HG03103 (cell line): ENCODE results near the gene SMC6.
A peak's percentile ranks its signal among the peaks of the same experiment; 100 is the strongest.

ENCODE experiments used
- ATAC-seq: cut with Tn5 transposase; IDR thresholded peaks from one replicate; pipeline ENCODE4 v1.9.1; 2021; ENCODE audit warnings: low read depth; ENCODE audit not compliant: unreplicated experiment

Gene SMC6

DNA sequence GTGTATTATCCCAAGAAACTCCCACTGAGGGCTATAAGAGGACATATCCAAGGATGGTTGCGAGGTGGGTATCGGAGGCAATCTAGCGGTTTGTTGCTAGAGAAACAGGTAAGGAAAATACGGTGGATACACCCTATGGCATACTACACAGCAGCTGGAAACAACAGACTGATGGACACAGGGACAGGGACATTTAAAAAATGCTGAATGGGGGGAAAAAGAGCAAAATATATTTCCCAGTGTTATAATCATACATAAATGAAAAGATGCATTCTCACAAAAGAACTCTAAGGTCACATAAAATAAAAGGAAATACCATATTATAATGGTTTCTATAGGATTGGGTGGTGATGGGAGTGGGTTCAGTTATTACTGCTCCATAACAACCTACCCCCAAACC lies 95.9 kb downstream of the SMC6 start:
- no peak for ATAC-seq

DNA sequence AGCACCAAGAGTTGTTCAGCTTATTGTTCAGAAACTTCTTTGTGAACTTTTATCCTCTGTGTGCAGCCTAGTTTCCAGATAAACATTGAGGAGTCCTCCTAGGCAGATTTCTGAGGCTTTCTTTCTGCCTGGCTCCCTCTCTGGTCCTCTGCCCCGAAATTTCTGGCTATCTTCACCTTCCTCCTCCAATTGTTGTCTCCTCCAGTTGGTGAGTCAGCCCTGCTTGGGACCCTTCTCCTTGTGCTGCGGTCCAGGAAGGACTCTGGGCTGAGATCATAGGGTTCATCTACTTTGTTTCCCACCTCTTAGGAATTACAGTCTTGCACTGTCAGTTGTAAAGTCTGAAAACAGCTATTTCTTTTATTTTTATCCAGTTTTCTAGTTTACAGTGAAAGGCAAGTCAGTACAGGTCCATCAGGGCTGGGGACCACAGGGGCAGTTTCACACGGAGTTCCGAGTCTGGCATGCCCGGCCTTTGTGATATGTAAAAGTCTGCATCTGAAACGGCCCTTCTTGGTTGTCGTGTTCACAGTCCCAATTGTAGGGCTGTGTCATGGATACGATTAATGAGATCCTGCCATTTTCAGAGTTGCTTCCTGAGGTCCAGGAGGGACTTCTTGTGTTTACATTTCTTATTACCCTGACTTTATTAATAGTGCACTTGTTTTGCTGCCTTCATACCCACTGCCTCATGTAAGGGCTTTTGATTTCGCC lies 100.8 kb downstream of the SMC6 start:
- no peak for ATAC-seq

DNA sequence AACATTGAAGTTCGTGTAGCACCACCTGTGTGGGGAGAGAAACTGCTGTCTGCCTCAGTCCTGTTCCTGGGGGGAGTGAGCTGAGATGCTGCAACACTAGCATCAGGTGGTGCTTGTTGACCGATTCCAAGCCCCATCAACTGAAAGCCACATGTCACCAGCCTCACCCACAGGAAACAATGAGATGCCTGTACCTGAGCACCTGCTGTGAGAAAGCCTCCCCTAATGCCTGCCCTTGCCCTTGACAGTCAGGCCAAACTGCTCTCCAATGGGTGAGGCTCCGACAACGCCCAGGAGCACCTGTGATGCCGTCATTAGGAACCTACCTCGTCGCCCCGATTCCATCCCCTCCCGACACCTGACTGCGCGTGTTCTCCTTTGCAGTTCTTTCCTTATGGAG lies 104.6 kb downstream of the SMC6 start:
- ATAC-seq, result no peak

DNA sequence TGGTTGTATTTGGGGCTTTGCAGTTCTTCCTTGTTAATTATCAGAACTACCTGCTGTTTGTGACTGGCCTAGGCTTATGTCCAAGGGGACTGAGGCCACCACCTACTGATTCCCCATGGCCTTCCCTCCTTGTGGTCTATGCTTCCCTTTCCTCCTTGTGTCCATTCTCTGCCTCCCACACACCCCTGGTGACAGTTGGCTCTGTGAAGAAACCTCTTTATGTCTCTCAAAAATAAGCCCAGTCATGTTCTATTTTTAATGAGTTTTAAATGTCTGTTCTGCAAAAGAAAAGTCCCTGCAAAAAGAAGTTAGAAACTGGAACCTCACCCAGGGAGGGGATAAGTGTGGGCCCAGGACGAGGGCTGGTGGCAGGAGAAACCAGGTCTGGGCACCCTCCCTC lies 105.0 kb downstream of the SMC6 start:
- no peak for ATAC-seq

DNA sequence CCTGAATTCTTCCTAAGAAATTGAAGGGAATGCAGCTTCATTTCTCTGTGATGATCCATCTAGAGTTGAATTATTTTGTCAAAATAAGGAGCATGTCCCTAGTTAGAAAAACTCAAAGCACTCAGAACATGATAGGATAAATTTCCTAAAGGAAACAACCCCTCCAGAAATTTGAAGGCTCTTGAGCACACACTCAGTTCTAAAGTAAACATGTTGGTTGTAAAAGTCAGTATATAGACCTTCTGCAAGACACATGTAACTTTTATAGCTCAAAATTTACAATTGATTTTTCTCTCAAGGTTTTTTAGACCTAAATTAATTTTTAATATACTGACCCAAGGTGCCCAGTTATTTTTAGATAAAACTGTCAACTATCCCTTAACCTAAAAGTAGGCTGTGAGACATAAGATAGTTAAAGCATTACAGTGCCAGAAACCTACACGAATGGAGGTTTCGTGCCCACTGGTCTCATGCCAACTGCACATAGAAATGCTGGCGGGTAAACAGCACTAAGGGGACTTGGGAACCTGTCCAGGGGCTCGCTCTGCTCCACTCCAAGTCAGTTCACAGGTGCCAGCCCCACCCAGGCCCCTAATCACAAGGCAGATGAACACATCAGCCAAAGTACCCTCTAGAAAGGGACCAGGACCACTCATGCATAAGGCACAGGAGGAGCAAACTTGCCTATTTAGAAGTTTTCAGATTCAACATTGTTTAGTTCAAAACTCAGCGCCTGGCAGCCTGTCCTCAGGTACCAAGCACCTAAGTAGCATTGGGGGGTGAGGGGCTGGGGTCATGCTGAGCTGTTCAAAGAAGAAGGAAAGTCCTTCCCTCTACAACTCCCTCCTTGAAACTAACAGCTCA lies 106.5 kb downstream of the SMC6 start:
- ATAC-seq, result no peak

DNA sequence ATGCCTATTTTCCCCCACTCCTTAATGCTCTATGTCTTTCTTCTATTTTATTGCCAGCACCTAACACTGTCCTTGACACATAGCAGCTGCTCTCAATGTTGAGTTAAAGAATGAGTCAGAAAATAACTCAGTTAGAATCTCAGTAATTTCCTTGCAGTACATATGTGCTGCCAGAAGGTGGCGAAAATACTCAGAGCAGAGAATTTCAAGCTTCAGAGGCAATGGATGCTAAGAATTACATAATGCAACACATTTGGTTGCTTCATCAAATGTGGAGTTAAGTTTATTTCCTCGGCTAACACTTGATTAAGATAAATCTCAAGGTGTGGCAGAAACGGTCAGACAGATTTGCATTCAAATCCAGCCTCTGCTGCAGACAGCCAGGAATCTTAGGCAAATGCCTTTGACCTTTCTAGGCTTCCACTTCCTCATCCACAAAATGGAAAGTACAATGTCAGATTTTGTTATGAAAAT lies 107.5 kb downstream of the SMC6 start:
- peak; percentile 90 for ATAC-seq

DNA sequence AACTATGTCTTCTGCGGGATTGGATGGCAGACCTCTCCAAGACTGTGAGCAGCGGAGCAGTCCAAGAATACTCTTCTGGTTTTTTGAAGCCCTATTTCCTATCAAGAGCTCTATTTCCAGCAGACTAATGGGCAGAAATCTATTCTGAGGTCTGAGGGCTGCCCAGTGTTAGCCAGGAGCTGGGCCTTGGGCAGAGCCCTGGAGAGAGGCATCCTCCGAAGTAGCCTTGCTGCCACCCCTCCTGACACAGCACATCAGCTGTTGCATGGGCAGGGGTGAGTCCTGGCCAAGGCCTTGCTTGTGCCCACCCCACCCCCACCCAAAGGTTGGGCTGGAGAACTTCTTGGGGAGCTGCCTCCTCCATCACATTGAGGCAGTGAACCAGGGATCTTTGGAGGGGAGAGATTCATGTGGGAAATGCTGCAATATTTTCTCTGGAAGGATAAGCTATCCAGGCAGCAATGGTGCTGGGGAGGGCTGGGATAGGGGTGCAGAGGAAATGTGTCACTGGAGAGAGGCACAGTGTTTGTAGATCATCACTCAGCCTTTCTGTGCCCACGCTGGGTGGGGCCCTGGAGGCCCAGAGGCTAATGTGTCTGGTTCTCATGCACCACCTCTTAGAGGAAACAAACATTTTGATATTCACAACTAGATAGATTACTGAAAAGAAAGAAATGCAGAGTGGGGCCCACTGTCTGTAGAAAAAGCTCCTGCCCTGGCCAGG lies 108.5 kb downstream of the SMC6 start:
- no peak for ATAC-seq

DNA sequence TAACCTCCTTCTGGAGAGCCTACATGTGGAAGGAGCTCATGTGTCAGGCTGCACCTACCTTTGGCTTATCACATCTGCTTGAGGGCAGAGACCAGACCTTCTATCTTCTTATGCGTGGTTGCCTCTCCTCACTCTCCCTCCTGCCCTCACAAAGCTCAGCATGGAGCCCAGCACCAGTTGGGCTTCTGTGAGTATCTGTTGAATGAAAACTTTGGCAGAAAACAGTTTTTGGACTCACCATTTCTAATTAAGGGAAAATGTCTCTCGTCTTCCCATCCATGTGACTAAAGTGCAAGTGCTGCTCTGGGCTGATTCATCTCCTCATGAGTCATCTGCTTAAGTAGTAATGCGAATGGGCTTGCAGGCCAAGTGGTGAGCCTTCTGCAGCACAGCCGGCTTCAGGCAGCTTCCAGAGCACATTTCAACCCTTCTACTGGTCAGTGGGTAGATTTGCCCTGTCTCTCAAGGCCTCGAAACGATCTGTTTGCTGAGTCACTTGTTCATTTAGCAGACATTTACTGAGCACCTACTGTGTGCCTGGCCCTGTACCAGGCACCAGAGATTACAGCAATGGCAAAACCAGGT lies 110.5 kb downstream of the SMC6 start:
- ATAC-seq, result no peak

DNA sequence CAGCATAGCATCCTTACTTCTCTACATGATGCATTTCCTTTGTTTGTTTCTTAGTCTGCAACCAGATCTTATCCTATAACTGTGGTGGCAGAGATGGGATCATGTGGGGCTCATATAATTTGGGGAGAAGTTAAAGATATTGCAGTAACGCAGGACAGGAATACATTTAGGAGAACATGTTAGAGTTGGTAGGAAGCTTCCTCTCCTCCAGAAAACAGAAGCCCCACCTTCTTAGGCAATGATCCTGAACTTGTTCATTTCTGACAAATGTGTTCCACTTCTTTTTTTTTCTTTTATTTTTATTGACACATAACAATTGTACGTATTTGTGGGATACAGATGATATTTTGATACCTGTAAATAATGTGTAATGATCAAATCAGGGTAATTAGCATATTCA lies 113.2 kb downstream of the SMC6 start:
- no peak for ATAC-seq

DNA sequence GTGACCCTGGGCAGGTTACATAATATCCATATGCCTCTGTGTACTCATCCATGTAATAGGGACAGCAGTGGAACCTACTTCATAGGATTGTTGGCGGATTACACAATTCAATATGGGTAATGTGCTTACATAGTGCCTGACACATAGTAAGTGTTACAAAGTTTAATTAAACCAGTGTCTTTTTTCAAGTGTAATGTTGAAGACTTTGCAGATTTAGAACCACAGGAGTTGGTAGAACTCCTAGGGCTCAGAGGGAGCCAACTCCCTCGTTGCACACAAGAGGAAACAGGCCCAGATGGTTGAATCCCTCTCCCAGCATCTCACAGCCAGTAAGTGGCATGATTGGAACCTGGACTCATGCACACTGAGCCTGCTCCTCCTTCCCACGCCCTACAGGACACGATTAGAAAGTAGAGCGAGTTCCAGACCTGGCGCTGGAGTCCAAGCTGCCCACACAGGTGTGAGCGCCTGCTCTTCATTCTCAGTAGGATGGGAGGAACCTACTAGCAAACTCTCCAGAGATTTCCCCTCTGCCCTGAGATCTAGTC lies 115.3 kb downstream of the SMC6 start:
- ATAC-seq, result no peak

DNA sequence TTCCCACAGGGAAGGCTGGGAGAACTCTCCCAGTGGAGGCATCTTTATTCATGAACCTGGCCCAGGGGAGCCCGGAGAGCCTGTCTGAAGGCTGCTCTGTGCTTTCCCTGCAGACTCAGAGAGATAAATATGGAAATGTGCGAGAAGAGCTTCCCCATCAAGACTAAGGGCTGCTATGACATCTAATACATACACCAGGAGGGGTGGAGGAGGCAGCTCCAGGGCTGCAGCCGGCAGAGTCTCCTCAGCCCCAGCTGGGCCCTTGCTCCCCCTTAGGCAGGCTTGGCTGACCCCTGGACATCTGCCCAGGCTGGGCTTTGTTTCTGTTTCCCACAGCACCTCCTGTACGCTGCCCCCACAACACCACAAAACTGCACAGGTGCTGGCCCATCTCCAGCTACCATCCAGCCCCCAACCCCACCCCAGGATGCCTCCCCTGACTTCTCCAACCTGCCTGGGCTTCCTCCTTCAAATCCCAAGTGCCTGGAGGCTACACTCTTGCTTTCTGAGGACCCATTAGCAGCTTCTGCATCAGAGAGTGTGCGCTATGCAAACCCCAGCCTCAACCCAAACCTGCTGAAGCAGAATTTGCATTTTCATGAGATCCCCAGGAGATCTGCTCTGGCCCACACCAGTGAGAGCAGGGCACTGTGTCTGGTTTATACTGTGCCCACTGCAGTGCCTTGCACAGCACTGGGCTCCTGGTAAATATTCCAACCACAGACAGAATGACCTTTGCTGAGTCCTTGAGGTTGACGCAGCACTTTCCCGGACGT lies 116.3 kb downstream of the SMC6 start:
- ATAC-seq, result no peak

DNA sequence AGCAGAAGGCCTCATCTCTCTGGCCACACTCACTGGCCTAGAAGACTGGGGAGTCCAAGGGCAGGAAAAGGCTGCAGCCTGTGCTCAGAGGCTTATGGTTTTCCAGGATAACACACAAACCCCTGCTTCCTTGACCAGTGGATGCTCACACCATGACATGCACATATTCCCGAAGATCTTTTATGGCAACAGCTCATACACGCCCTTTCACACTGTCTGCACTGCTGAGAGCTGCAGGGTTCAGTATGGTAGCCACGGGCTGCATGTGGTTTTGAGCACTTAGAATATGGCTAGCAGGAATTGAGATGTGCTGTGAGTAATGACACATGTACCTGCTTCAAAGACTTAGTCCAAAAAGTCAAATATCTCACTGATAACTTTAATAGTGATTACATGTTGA lies 117.4 kb downstream of the SMC6 start:
- ATAC-seq, result no peak

DNA sequence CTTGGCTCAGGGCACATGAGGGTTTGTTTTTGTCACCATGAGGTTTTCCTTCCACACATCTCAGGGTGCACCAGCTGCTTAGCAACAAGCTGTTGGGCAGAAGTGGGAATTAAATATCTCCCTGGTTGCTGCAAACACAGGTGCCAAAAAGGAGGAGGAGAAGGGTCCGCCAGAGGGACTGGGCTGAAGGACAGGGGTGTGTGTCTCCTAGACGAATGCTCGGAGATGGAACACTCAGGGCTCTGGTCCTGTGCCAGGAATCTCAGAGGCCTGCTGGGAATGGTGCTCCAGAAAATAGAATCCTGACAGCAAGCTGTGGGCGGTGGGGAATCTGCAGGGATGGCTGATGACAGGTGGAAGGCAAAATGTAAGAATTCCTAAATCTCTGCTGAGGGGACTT lies 118.6 kb downstream of the SMC6 start:
- no peak for ATAC-seq

DNA sequence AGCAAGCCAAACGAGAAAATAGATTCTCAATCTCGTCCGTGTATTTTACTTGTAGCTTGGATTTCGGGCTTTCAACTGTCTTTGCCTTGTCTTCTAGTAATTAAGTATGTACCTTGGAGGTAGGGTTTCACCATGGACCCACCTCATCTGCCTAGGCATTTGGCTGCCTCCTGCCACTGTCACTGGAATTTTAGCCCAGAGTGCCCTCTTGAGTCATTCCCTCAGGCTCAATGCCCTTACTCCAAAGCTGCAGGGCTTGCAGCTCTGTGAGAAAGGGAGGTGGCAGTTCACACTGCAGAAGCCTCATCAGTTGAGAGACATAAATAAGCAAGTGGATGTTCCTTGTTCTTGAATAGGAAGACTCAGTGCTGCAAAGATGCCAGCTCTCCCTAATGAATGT lies 123.5 kb downstream of the SMC6 start:
- no peak for ATAC-seq

DNA sequence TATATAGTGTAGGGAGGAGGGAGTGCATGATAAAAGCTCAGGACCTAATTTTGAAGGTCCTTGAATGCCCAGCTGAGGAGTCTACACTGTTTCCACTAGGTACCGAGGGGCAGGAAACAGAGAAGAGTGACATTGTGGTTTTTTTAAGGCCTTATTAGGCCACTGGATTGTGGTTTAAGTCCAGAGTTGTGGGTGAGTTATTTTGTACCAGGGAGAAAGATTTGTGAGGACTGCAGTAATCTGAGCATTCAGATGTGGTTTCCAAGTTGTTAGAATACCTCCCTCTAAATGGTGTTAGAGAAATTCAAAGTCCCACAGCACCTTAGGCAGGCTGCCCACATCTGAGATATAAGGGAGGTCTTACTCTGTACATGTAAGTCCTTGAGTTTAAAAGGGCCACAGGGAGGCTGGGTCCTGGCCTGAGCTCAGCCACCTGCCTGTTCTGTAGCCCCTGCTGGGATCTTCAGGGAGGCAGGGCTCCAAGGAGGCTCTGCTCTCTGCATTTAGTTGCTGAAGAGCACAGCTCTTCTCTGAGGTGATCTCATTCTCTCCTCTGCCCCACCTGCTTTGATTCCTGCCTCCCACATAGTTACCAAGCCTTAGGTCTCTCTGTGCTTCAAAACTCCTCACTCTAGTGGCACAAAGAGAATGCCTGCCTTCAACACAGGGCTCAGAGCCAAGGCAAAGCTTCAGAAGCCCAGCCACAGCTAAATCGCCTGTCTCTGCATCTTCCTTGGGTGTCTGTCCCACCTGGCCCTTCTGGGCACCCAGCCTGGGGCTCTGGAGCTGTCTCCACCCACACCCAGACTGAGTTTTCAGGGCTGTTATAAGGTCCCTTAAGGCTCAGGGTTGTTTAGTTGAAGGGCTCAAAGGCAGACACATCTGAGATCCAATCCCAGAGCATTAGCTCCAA lies 125.0 kb downstream of the SMC6 start:
- peak; percentile 51 for ATAC-seq

DNA sequence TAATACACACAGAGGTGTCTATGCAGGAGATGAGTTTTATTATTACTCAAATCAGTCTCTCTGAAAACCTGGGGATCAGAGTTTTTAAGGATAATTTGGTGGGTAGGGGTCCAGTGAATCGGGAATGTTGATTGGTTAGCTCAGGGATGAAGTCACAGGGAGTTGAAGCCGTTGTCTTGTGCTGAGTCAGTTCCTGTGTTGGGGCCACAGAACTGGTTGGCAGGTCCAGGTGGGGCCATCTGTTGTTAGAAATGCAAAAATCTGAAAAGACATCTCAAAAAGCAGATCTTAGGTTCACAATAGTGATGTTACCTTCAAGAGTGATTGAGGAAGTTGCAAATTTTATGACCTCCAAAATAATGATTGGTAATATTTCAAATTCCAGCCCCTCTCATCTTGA lies 126.2 kb downstream of the SMC6 start:
- ATAC-seq, result no peak

DNA sequence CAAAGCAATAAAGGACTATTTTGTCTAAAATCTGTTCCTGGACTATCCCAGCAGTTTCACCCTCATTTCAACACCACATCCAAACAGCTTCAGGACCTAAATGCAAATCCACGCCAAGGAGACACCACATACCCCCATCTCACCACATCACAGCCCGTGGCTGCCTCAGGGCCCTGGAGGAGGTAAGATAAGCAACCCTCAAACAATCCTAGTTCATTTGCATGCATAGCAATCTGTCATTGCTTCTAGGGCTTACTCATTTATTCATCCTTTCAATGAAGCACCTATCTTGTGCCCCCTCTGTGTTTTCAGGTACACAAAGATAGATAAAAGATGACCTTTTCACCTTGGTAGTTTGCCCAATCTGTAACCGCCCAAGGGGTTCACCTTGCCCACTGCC lies 126.6 kb downstream of the SMC6 start:
- ATAC-seq, result no peak

DNA sequence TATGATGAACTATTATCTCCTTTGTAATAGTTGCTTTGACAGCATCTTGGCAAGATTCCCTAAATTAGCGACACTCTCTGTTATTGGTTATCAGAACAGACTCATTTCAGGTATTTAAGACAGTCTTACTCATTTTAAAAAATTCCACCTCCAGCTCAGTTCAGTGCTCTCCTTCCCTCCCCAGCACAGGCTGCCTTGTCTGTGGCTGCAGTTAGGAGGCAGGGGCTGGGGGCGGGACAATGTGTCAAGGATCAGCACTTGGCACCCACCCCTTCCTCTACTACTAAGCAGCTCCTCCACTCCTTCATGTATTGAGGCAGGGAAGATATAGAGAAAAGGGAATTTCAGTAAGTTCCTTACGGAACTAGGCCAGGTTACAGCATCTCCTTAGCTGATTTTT lies 128.2 kb downstream of the SMC6 start:
- ATAC-seq, result no peak

DNA sequence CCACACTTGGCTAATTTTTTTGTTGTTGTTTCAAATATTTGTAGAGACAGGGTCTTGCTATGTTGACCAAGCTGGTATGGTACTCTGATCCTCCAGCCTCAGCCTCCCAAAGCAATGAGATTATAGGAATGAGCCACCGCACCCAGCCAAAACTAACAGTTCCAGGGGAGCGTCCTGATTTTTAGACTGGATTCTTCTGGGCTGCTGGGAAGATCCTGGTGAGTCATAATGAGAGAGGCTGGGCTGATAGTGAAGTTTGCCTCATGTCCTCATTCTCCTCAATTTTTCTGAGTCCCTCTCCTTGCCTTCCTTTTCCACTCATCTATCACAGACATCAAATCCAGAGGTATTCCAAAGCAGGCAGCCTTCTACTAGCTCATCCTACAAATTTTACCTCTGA lies 131.8 kb downstream of the SMC6 start:
- ATAC-seq, result no peak
